ENCODE data around the gene ATG101.
"Not testable (repeated sequence)": the region's sequence is repeated elsewhere in the genome, so short reads cannot be mapped to it uniquely, and the experiment has no call there.

Gene ATG101

GRCh38 chr12:52090291-52090690 lies 20.5 kb downstream of the ATG101 start:
- Histone ChIP-seq H3K4me3 (ENCODE audit: control insufficient read depth in 1 of 7, extremely low read depth in 1 of 7, insufficient read depth in 4 of 7, low read depth in 2 of 7, low read length in 6 of 7) (no peak overlapping the region), H3K36me3 (ENCODE audit: control insufficient read depth in 4 of 4, insufficient read depth in 4 of 4, low read length in 3 of 4) (no peaks in the 10 kb centered on the region), H3K4me1 (ENCODE audit: control extremely low read depth in 1 of 4, control insufficient read depth in 4 of 4, insufficient read depth in 4 of 4, low read length in 3 of 4) (no peaks in the 10 kb centered on the region), H3K27ac (ENCODE audit: insufficient read depth in 1 of 2, low read depth in 1 of 2, low read length in 2 of 2, poor library complexity in 1 of 2, severe bottlenecking in 2 of 2) (no peak overlapping the region), H3K9me3 (ENCODE audit: control extremely low read depth in 1 of 5, control insufficient read depth in 4 of 5, insufficient read depth in 2 of 5, low read depth in 1 of 5, low read length in 4 of 5) (no peaks in the 10 kb centered on the region), H3K27me3 (replicated peaks in 2 of 5; ENCODE audit: control insufficient read depth in 4 of 5, insufficient read depth in 5 of 5, low read length in 4 of 5) (peaks cover 2 to 70% (median 22%) of the 10 kb centered on the region in 5 experiments)
- DNase-seq: no peak
- 77% methylated on average over 10 of the region's 10 CpGs for WGBS (ENCODE audit: insufficient coverage)
- POLR2A ChIA-PET: no interaction called here
- CTCF ChIA-PET: interaction anchor here (1.0 to 31.9 kb wide), 3 partner anchors 22 to 64 kb away, joined by 3 to 661 read pairs (median 7); no protein-coding TSS in a partner anchor

- Histone ChIP-seq H3K4me1 (ENCODE audit: control extremely low read depth in 1 of 4, control insufficient read depth in 4 of 4, insufficient read depth in 4 of 4, low read length in 3 of 4) (no peaks in the 10 kb centered on the region), H3K27me3 (replicated peaks in 2 of 5; ENCODE audit: control insufficient read depth in 4 of 5, insufficient read depth in 5 of 5, low read length in 4 of 5) (peaks cover 2 to 66% (median 22%) of the 10 kb centered on the region in 5 experiments), H3K36me3 (ENCODE audit: control insufficient read depth in 4 of 4, insufficient read depth in 4 of 4, low read length in 3 of 4) (no peaks in the 10 kb centered on the region), H3K4me3 (ENCODE audit: control insufficient read depth in 1 of 7, extremely low read depth in 1 of 7, insufficient read depth in 4 of 7, low read depth in 2 of 7, low read length in 6 of 7) (no peak overlapping the region), H3K9me3 (ENCODE audit: control extremely low read depth in 1 of 5, control insufficient read depth in 4 of 5, insufficient read depth in 2 of 5, low read depth in 1 of 5, low read length in 4 of 5) (no peaks in the 10 kb centered on the region), H3K27ac (ENCODE audit: insufficient read depth in 1 of 2, low read depth in 1 of 2, low read length in 2 of 2, poor library complexity in 1 of 2, severe bottlenecking in 2 of 2) (no peak overlapping the region)
- ChIA-PET POLR2A (no interaction called here), CTCF (interaction anchor here (1.0 to 1.4 kb wide), 4 partner anchors 9 to 66 kb away, joined by 3 to 7 read pairs (median 6); no protein-coding TSS in a partner anchor)
- no peak for DNase-seq
- WGBS (ENCODE audit: insufficient coverage): 31% methylated on average over 3 of the region's 3 CpGs
Observed at GRCh38 chr12:52091061-52091460, 21.3 kb downstream of the ATG101 start.

- CTCF ChIA-PET: interaction anchor here (1.2 to 1.4 kb wide), 2 partner anchors 10 to 67 kb away, joined by 6 to 7 read pairs; no protein-coding TSS in a partner anchor
- Histone ChIP-seq H3K27me3 (replicated peaks in 2 of 5; ENCODE audit: control insufficient read depth in 4 of 5, insufficient read depth in 5 of 5, low read length in 4 of 5) (peaks cover 2 to 61% (median 19%) of the 10 kb centered on the region in 5 experiments), H3K4me3 (ENCODE audit: control insufficient read depth in 1 of 7, extremely low read depth in 1 of 7, insufficient read depth in 4 of 7, low read depth in 2 of 7, low read length in 6 of 7) (no peak overlapping the region), H3K27ac (ENCODE audit: insufficient read depth in 1 of 2, low read depth in 1 of 2, low read length in 2 of 2, poor library complexity in 1 of 2, severe bottlenecking in 2 of 2) (no peak overlapping the region), H3K9me3 (ENCODE audit: control extremely low read depth in 1 of 5, control insufficient read depth in 4 of 5, insufficient read depth in 2 of 5, low read depth in 1 of 5, low read length in 4 of 5) (no peaks in the 10 kb centered on the region), H3K36me3 (ENCODE audit: control insufficient read depth in 4 of 4, insufficient read depth in 4 of 4, low read length in 3 of 4) (no peaks in the 10 kb centered on the region), H3K4me1 (ENCODE audit: control extremely low read depth in 1 of 4, control insufficient read depth in 4 of 4, insufficient read depth in 4 of 4, low read length in 3 of 4) (no peaks in the 10 kb centered on the region)
- no peak for DNase-seq
- POLR2A ChIA-PET: no interaction called here
- WGBS (ENCODE audit: insufficient coverage): 93% methylated on average over 7 of the region's 8 CpGs
Observed at GRCh38 chr12:52091869-52092268, 22.1 kb downstream of the ATG101 start.

GRCh38 chr12:52093346-52093745 lies 23.6 kb downstream of the ATG101 start:
- DNase-seq: no peak
- no peaks in the 10 kb centered on the region for H3K9me3 ChIP-seq (ENCODE audit: control extremely low read depth in 1 of 5, control insufficient read depth in 4 of 5, insufficient read depth in 2 of 5, low read depth in 1 of 5, low read length in 4 of 5)
- H3K27ac ChIP-seq (ENCODE audit: insufficient read depth in 1 of 2, low read depth in 1 of 2, low read length in 2 of 2, poor library complexity in 1 of 2, severe bottlenecking in 2 of 2): no peak overlapping the region
- H3K36me3 ChIP-seq (ENCODE audit: control insufficient read depth in 4 of 4, insufficient read depth in 4 of 4, low read length in 3 of 4): no peaks in the 10 kb centered on the region
- CTCF ChIA-PET: interaction anchor here (1.0 kb wide), 1 partner anchor 9 kb away, joined by 5 read pairs; no protein-coding TSS in a partner anchor
- POLR2A ChIA-PET: no interaction called here
- H3K27me3 ChIP-seq (replicated peaks in 2 of 5; ENCODE audit: control insufficient read depth in 4 of 5, insufficient read depth in 5 of 5, low read length in 4 of 5): peaks cover 2 to 54% (median 12%) of the 10 kb centered on the region in 5 experiments
- 97% methylated on average over 5 of the region's 7 CpGs for WGBS (ENCODE audit: insufficient coverage)
- H3K4me3 ChIP-seq (ENCODE audit: control insufficient read depth in 1 of 7, extremely low read depth in 1 of 7, insufficient read depth in 4 of 7, low read depth in 2 of 7, low read length in 6 of 7): no peak overlapping the region
- H3K4me1 ChIP-seq (ENCODE audit: control extremely low read depth in 1 of 4, control insufficient read depth in 4 of 4, insufficient read depth in 4 of 4, low read length in 3 of 4): no peaks in the 10 kb centered on the region

GRCh38 chr12:52096332-52097044 lies 26.7 kb downstream of the ATG101 start:
- POLR2A ChIA-PET: no interaction called here
- DNase-seq: no peak
- 94% methylated on average over 5 of the region's 15 CpGs for WGBS (ENCODE audit: insufficient coverage)
- no peaks in the 10 kb centered on the region for H3K4me1 ChIP-seq (ENCODE audit: control extremely low read depth in 1 of 4, control insufficient read depth in 4 of 4, insufficient read depth in 4 of 4, low read length in 3 of 4)
- peaks cover 2 to 32% (median 9%) of the 10 kb centered on the region in 5 experiments for H3K27me3 ChIP-seq (replicated peaks in 2 of 5; ENCODE audit: control insufficient read depth in 4 of 5, insufficient read depth in 5 of 5, low read length in 4 of 5)
- no peak overlapping the region for H3K27ac ChIP-seq (ENCODE audit: insufficient read depth in 1 of 2, low read depth in 1 of 2, low read length in 2 of 2, poor library complexity in 1 of 2, severe bottlenecking in 2 of 2)
- H3K4me3 ChIP-seq (ENCODE audit: control insufficient read depth in 1 of 7, extremely low read depth in 1 of 7, insufficient read depth in 4 of 7, low read depth in 2 of 7, low read length in 6 of 7): no peak overlapping the region
- CTCF ChIA-PET: no interaction called here
- H3K36me3 ChIP-seq (ENCODE audit: control insufficient read depth in 4 of 4, insufficient read depth in 4 of 4, low read length in 3 of 4): no peaks in the 10 kb centered on the region
- H3K9me3 ChIP-seq (ENCODE audit: control extremely low read depth in 1 of 5, control insufficient read depth in 4 of 5, insufficient read depth in 2 of 5, low read depth in 1 of 5, low read length in 4 of 5): no peaks in the 10 kb centered on the region

GRCh38 chr12:52097045-52097666 lies 27.4 kb downstream of the ATG101 start:
- H3K9me3 ChIP-seq (ENCODE audit: control extremely low read depth in 1 of 5, control insufficient read depth in 4 of 5, insufficient read depth in 2 of 5, low read depth in 1 of 5, low read length in 4 of 5): no peaks in the 10 kb centered on the region
- ChIA-PET POLR2A (no interaction called here), CTCF (no interaction called here)
- WGBS (ENCODE audit: insufficient coverage): 70% methylated on average over 5 of the region's 21 CpGs
- peaks cover 0 to 28% (median 9%) of the 10 kb centered on the region in 5 experiments for H3K27me3 ChIP-seq (replicated peaks in 2 of 5; ENCODE audit: control insufficient read depth in 4 of 5, insufficient read depth in 5 of 5, low read length in 4 of 5)
- H3K4me1 ChIP-seq (ENCODE audit: control extremely low read depth in 1 of 4, control insufficient read depth in 4 of 4, insufficient read depth in 4 of 4, low read length in 3 of 4): no peaks in the 10 kb centered on the region
- H3K27ac ChIP-seq (ENCODE audit: insufficient read depth in 1 of 2, low read depth in 1 of 2, low read length in 2 of 2, poor library complexity in 1 of 2, severe bottlenecking in 2 of 2): no peak overlapping the region
- H3K4me3 ChIP-seq (ENCODE audit: control insufficient read depth in 1 of 7, extremely low read depth in 1 of 7, insufficient read depth in 4 of 7, low read depth in 2 of 7, low read length in 6 of 7): no peak overlapping the region
- H3K36me3 ChIP-seq (ENCODE audit: control insufficient read depth in 4 of 4, insufficient read depth in 4 of 4, low read length in 3 of 4): no peaks in the 10 kb centered on the region
- no peak for DNase-seq

GRCh38 chr12:52104431-52105089 lies 34.8 kb downstream of the ATG101 start:
- peaks cover 0 to 25% (median 5%) of the 10 kb centered on the region in 5 experiments for H3K27me3 ChIP-seq (replicated peaks in 2 of 5; ENCODE audit: control insufficient read depth in 4 of 5, insufficient read depth in 5 of 5, low read length in 4 of 5)
- POLR2A ChIA-PET; H3K4me1 ChIP-seq (ENCODE audit: control extremely low read depth in 1 of 4, control insufficient read depth in 4 of 4, insufficient read depth in 4 of 4, low read length in 3 of 4); H3K9me3 ChIP-seq (ENCODE audit: control extremely low read depth in 1 of 5, control insufficient read depth in 4 of 5, insufficient read depth in 2 of 5, low read depth in 1 of 5, low read length in 4 of 5); H3K4me3 ChIP-seq (ENCODE audit: control insufficient read depth in 1 of 7, extremely low read depth in 1 of 7, insufficient read depth in 4 of 7, low read depth in 2 of 7, low read length in 6 of 7); DNase-seq; H3K27ac ChIP-seq (ENCODE audit: insufficient read depth in 1 of 2, low read depth in 1 of 2, low read length in 2 of 2, poor library complexity in 1 of 2, severe bottlenecking in 2 of 2); H3K36me3 ChIP-seq (ENCODE audit: control insufficient read depth in 4 of 4, insufficient read depth in 4 of 4, low read length in 3 of 4): not testable (repeated sequence)
- WGBS (ENCODE audit: insufficient coverage): 78% methylated on average over 10 of the region's 10 CpGs
- CTCF ChIA-PET: interaction anchor here (1.2 to 1.6 kb wide), 2 partner anchors 15 to 17 kb away, joined by 3 read pairs; no protein-coding TSS in a partner anchor

All from common myeloid progenitor, CD34-positive (primary cell).